SK-N-SH (cell line): ENCODE measurements around the gene SH3PXD2B. TPM values are rescaled to one million over a fixed set of nuclear protein-coding genes. Genes with fewer than 3 reads are reported as not detected.

Source experiments
- CTCF ChIA-PET: fragments of 300-600, 350-600 bp; formaldehyde crosslinking; extraction: SDS; loops from one replicate; lab custom pipeline; 2021; lab: Yijun Ruan, JAX
- POLR2A ChIA-PET: fragments of 350-600 bp; sonication (Branson Sonifier 250); formaldehyde crosslinking; extraction: SDS; loops from one replicate; lab custom pipeline; 2020; ENCODE audit warnings: antibody characterized with exemption, inconsistent platforms; lab: Yijun Ruan, JAX
- DNase-seq: peaks from one replicate; pipeline ENCODE4 v3.0.0; 2012
- H2AFZ ChIP-seq: fragments of 200-600 bp; sonication (generic); 2 replicates; pipeline ENCODE4 v1.8.1; 2016; ENCODE audit warnings: antibody characterized with exemption, mild to moderate bottlenecking, low read depth
- H3F3A ChIP-seq: fragments of 200-600 bp; sonication (generic); replicated peaks from 2 replicates; pipeline ENCODE3; 2016; ENCODE audit warnings: antibody characterized with exemption, mild to moderate bottlenecking; ENCODE audit not compliant: insufficient read depth
- H3K27ac ChIP-seq, 2 experiments: fragments of 200-500 bp in 1 of 2; fragments of 200-600 bp in 1 of 2; sonication (Bioruptor generic) in 1 of 2; sonication (generic), shearing (Covaris generic) in 1 of 2; 2 replicates each; pipeline versions ENCODE4 v1.5.1 to v1.6.1; 2014 to 2016; ENCODE audit warnings: low read depth in 2 of 2, inconsistent platforms in 1 of 2, low read length in 1 of 2, mild to moderate bottlenecking in 1 of 2, mixed read lengths in 1 of 2
- H3K27me3 ChIP-seq: fragments of 200-600 bp; sonication (generic), shearing (Covaris generic); 2 replicates; pipeline ENCODE4 v1.6.1; 2016; ENCODE audit warnings: mixed run types; ENCODE audit not compliant: insufficient read depth
- H3K36me3 ChIP-seq, 2 experiments: fragments of 200-500 bp in 1 of 2; fragments of 200-600 bp in 1 of 2; sonication (Bioruptor generic) in 1 of 2; sonication (generic) in 1 of 2; replicated peaks in 1 of 2; 2 replicates each; pipeline versions ENCODE3 to v1.5.1; 2014 to 2016; ENCODE audit warnings: low read length in 1 of 2, mild to moderate bottlenecking in 1 of 2; ENCODE audit not compliant: insufficient read depth in 2 of 2, control insufficient read depth in 1 of 2
- H3K4me1 ChIP-seq, 2 experiments: fragments of 200-500 bp in 1 of 2; fragments of 200-600 bp in 1 of 2; sonication (Bioruptor generic) in 1 of 2; sonication (generic), shearing (Covaris generic) in 1 of 2; 2 replicates each; pipeline versions ENCODE4 v1.5.1 to v1.6.1; 2014 to 2016; ENCODE audit warnings: low read depth in 1 of 2, low read length in 1 of 2, mixed run types in 1 of 2; ENCODE audit not compliant: insufficient read depth in 2 of 2, control insufficient read depth in 1 of 2
- H3K4me2 ChIP-seq: fragments of 200-600 bp; sonication (generic), shearing (Covaris generic); 2 replicates; pipeline ENCODE4 v1.6.1; 2017; ENCODE audit warnings: mixed run types
- H3K4me3 ChIP-seq, 2 experiments: fragments of 200-500 bp in 1 of 2; fragments of 200-600 bp in 1 of 2; sonication (Bioruptor generic) in 1 of 2; sonication (generic), shearing (Covaris generic) in 1 of 2; 2 replicates each; pipeline versions ENCODE4 v1.5.1 to v1.8.1; 2014 to 2016; ENCODE audit warnings: low read depth in 2 of 2, inconsistent platforms in 1 of 2, low read length in 1 of 2, mild to moderate bottlenecking in 1 of 2, mixed read lengths in 1 of 2, moderate library complexity in 1 of 2
- H3K79me2 ChIP-seq: fragments of 200-600 bp; sonication (generic); 2 replicates; pipeline ENCODE4 v1.8.1; 2017; ENCODE audit warnings: mild to moderate bottlenecking; ENCODE audit not compliant: insufficient read depth
- H3K9ac ChIP-seq: fragments of 200-600 bp; sonication (generic); 2 replicates; pipeline ENCODE4 v1.6.1; 2017; ENCODE audit warnings: mixed run types
- H3K9me2 ChIP-seq: fragments of 200-600 bp; sonication (generic); 2 replicates; pipeline ENCODE4 v1.6.1; 2017; ENCODE audit warnings: mixed run types
- H3K9me3 ChIP-seq: fragments of 200-600 bp; sonication (generic); 2 replicates; pipeline ENCODE4 v1.6.1; 2017; ENCODE audit warnings: mixed run types, mild to moderate bottlenecking, moderate library complexity
- H4K20me1 ChIP-seq: fragments of 200-600 bp; sonication (generic); 2 replicates; pipeline ENCODE4 v1.6.1; 2017; ENCODE audit warnings: mild to moderate bottlenecking, mixed run types; ENCODE audit not compliant: insufficient read depth
- ELF1 ChIP-seq: IDR thresholded peaks from 2 replicates; pipeline ENCODE4 v1.4.0; 2012
- GABPA ChIP-seq: IDR thresholded peaks from 2 replicates; pipeline ENCODE4 v1.4.0; 2012; ENCODE audit warnings: low read depth, mild to moderate bottlenecking
- MXI1 ChIP-seq: IDR thresholded peaks from 2 replicates; pipeline ENCODE4 v1.6.1; 2012; ENCODE audit warnings: mild to moderate bottlenecking, low read depth, low read length, improper control_type of control experiment
- RAD21 ChIP-seq: IDR thresholded peaks from 2 replicates; pipeline ENCODE4 v1.6.1; 2012; ENCODE audit warnings: mild to moderate bottlenecking, low read length
- RCOR1 ChIP-seq: fragments of 150-350 bp; IDR thresholded peaks from 2 replicates; pipeline ENCODE4 v1.6.1; 2017; ENCODE audit warnings: antibody characterized with exemption, low read length
- YY1 ChIP-seq: IDR thresholded peaks from 2 replicates; pipeline ENCODE4 v1.4.0; 2012; ENCODE audit warnings: low read depth, mild to moderate bottlenecking
- WGBS: methylation state at CpG from one replicate; pipeline ENCODE4 v1.1.6; 2017; ENCODE audit warnings: low lambda C conversion rate; 5-methylcytosine and 5-hydroxymethylcytosine counted together
- polyA plus RNA-seq, 3 experiments: library from polyadenylated mRNA; depleted of rRNA; stranded (reverse); fragments of >200 nt; gene quantifications; 2 replicates each; pipeline ENCODE4 v1.2.3, GENCODE V29; 2012
- TF ChIP-seq, protein P1 (sequence below): IDR thresholded peaks from 2 replicates; pipeline ENCODE4 v1.4.0; 2012; ENCODE audit warnings: low read depth, borderline replicate concordance
- TF ChIP-seq, protein P2 (sequence below): fragments of 200-600 bp; sonication (generic); IDR thresholded peaks from 2 replicates; pipeline ENCODE4 v1.6.1; 2017; ENCODE audit warnings: antibody characterized with exemption, mild to moderate bottlenecking, moderate library complexity
- TF ChIP-seq, protein P3 (sequence below): fragments of 150-350 bp; IDR thresholded peaks from 2 replicates; pipeline ENCODE4 v1.6.1; 2017; ENCODE audit warnings: antibody characterized with exemption, low read length, low read depth, borderline replicate concordance

SH3PXD2B gene
- polyA plus RNA-seq, 1 of the 3 experiments (the other 2 are of a cell fraction): 15.0 TPM

DNA sequence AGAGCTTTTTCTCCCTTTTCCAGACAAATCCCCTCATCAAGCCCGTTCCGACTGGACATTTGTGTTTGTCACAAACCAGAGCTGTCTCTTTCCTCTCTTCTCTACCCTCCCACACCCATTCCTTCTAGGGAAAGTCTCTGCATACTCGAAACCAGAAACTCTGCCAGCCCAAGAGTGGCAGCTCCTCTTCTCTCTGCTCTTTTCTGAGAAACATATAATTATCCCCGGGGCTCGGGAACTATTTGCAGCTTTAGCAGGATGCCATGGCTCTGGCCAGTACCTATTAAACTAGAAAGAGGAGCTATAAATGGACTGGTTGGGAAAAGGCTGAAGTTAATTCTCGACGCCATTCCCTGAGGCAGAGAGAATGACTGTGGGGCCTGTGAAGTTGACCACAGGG is 82.6 kb downstream of the SH3PXD2B start:
- CTCF ChIA-PET: interaction anchor here (1.2 to 1.3 kb wide), 2 partner anchors 16 to 79 kb away, joined by 3 read pairs; no protein-coding TSS in a partner anchor
- peaks cover 11% of the 10 kb centered on the region; the same call in 1 of the 2 replicates for H3K79me2 ChIP-seq
- 95% methylated on average over 7 of the region's 7 CpGs for WGBS
- H3K27ac ChIP-seq: no peak overlapping the region
- H3K9me3 ChIP-seq: peaks cover 6% of the 10 kb centered on the region; the same call in 1 of the 2 replicates
- H2AFZ ChIP-seq: no peak overlapping the region
- no peaks in the 10 kb centered on the region for H4K20me1 ChIP-seq
- no peak overlapping the region for H3K4me2 ChIP-seq
- H3K9ac ChIP-seq: no peak overlapping the region
- H3F3A ChIP-seq: peaks cover 3% of the 10 kb centered on the region
- no peak overlapping the region for H3K4me3 ChIP-seq
- H3K9me2 ChIP-seq: no peaks in the 10 kb centered on the region
- POLR2A ChIA-PET: no interaction called here
- no peaks in the 10 kb centered on the region for H3K4me1 ChIP-seq
- no peak for DNase-seq
- peaks cover 21 to 52% of the 10 kb centered on the region in 2 experiments for H3K36me3 ChIP-seq
- TF ChIP-seq, protein P1, sequence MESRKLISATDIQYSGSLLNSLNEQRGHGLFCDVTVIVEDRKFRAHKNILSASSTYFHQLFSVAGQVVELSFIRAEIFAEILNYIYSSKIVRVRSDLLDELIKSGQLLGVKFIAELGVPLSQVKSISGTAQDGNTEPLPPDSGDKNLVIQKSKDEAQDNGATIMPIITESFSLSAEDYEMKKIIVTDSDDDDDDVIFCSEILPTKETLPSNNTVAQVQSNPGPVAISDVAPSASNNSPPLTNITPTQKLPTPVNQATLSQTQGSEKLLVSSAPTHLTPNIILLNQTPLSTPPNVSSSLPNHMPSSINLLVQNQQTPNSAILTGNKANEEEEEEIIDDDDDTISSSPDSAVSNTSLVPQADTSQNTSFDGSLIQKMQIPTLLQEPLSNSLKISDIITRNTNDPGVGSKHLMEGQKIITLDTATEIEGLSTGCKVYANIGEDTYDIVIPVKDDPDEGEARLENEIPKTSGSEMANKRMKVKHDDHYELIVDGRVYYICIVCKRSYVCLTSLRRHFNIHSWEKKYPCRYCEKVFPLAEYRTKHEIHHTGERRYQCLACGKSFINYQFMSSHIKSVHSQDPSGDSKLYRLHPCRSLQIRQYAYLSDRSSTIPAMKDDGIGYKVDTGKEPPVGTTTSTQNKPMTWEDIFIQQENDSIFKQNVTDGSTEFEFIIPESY: no peak
- TF ChIP-seq, protein P2, sequence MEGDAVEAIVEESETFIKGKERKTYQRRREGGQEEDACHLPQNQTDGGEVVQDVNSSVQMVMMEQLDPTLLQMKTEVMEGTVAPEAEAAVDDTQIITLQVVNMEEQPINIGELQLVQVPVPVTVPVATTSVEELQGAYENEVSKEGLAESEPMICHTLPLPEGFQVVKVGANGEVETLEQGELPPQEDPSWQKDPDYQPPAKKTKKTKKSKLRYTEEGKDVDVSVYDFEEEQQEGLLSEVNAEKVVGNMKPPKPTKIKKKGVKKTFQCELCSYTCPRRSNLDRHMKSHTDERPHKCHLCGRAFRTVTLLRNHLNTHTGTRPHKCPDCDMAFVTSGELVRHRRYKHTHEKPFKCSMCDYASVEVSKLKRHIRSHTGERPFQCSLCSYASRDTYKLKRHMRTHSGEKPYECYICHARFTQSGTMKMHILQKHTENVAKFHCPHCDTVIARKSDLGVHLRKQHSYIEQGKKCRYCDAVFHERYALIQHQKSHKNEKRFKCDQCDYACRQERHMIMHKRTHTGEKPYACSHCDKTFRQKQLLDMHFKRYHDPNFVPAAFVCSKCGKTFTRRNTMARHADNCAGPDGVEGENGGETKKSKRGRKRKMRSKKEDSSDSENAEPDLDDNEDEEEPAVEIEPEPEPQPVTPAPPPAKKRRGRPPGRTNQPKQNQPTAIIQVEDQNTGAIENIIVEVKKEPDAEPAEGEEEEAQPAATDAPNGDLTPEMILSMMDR: no peak
- TF ChIP-seq MXI1 (no peak), GABPA (no peak), YY1 (no peak), RCOR1 (no peak)
- TF ChIP-seq, all 33 proteins: peak for 0
- H3K27me3 ChIP-seq: no peaks in the 10 kb centered on the region

DNA sequence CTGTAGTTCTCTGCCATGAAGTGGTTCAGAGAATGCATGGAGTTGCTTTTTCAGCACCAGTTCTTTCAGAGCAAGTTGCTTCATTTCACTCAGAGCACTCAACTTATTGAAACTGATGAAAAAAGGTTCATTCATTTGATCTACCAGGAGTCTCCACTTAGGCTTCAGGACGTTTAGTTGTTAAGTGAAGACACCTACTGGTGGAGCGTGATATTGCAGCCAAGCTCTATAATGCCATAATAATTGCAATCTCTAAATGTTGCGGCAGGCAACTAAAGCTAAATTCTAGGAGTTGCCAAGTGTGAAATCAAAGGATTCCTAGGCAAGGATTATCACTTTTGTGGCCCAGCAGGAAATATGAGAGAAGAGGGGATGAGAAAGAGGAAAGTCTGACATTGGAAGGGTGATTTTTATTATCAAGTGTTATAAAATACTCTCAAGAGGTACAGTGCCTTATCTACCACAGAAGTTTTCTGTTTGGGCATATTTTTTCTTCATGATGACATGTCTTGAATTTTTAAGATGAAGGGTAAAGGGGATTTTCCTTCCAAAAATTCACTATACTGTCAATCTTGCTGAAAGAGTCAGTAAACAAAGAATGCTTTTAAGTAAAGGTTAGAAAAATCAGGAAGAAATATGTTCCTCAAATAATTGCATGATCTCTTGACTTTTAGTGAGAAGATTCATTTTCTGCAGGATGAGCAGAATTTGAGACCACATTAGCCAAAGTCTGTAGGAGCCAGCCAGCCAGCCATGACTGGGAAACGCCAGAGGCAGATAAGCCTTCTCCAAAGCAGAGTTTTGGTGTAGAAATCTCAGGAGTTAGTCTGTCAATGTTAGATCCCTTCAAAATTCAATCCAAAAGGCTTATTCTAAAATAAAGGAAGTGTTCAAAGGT is 83.4 kb downstream of the SH3PXD2B start:
- no peak overlapping the region for H3K9ac ChIP-seq
- 79% methylated on average over 4 of the region's 4 CpGs for WGBS
- no peak for TF ChIP-seq ELF1
- TF ChIP-seq, protein P2: peak; percentile 63
- TF ChIP-seq, protein P3, sequence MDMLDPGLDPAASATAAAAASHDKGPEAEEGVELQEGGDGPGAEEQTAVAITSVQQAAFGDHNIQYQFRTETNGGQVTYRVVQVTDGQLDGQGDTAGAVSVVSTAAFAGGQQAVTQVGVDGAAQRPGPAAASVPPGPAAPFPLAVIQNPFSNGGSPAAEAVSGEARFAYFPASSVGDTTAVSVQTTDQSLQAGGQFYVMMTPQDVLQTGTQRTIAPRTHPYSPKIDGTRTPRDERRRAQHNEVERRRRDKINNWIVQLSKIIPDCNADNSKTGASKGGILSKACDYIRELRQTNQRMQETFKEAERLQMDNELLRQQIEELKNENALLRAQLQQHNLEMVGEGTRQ: no peak
- peak; percentile 19; the same call in 1 of the 2 replicates for TF ChIP-seq RAD21
- no peak overlapping the region for H3K27ac ChIP-seq
- peaks cover 3% of the 10 kb centered on the region for H3F3A ChIP-seq
- no peak overlapping the region for H3K4me2 ChIP-seq
- H3K4me3 ChIP-seq: no peak overlapping the region
- ChIA-PET POLR2A (no interaction called here), CTCF (interaction anchor here (0.6 to 2.1 kb wide), 6 partner anchors 9 to 103 kb away, joined by 3 to 5 read pairs (median 4); no protein-coding TSS in a partner anchor)
- H3K27me3 ChIP-seq: no peaks in the 10 kb centered on the region
- H3K9me3 ChIP-seq: peaks cover 6% of the 10 kb centered on the region; the same call in 1 of the 2 replicates
- no peak for DNase-seq
- H3K79me2 ChIP-seq: peaks cover 11% of the 10 kb centered on the region; the same call in 1 of the 2 replicates
- peaks cover 19 to 56% of the 10 kb centered on the region in 2 experiments for H3K36me3 ChIP-seq
- H2AFZ ChIP-seq: no peak overlapping the region
- H3K4me1 ChIP-seq: no peaks in the 10 kb centered on the region
- H4K20me1 ChIP-seq: no peaks in the 10 kb centered on the region
- H3K9me2 ChIP-seq: no peaks in the 10 kb centered on the region
